PC-3 (cell line): ENCODE data around the gene ZNF816. TPM values are rescaled to one million over a fixed set of nuclear protein-coding genes. Genes with fewer than 3 reads are reported as not detected.
A peak's percentile ranks its signal among the peaks of the same experiment; 100 is the strongest.

Source experiments
- ATAC-seq: fragments of 200-7000 bp; cut with Tn5 transposase; 2 replicates; pipeline ENCODE4 v1.9.1; 2020; ENCODE audit warnings: mild to moderate bottlenecking, moderate library complexity
- BruUV-seq: library from RNA; stranded (reverse); fragments of 400-500 nt; replicated peaks from 2 replicates; lab custom pipeline; 2021; lab: Mats Ljungman, UMichigan
- CTCF ChIA-PET: fragments of 300-600 bp; sonication (Branson Sonifier 250); formaldehyde crosslinking; loops from one replicate; lab custom pipeline; 2022; ENCODE audit warnings: antibody characterized with exemption; lab: Charles Lee
- POLR2A ChIA-PET: fragments of 300-600 bp; sonication (Branson Sonifier 250); formaldehyde crosslinking; loops from one replicate; lab custom pipeline; 2022; ENCODE audit warnings: antibody characterized with exemption; ENCODE audit not compliant: unreplicated experiment; lab: Charles Lee
- DNase-seq: peaks from one replicate; pipeline ENCODE4 v3.0.0-alpha.2; 2015
- H2AFZ ChIP-seq: fragments of 300-600 bp; sonication (generic); 2 replicates; pipeline ENCODE4 v1.6.0; 2016; ENCODE audit warnings: antibody characterized with exemption, low read length
- H3F3A ChIP-seq: fragments of 300-600 bp; sonication (generic); one replicate; pipeline ENCODE4 v1.6.0; 2017; ENCODE audit warnings: antibody characterized with exemption, low read length, control low read depth, mild to moderate bottlenecking; ENCODE audit not compliant: unreplicated experiment
- H3K27ac ChIP-seq: fragments of 300-600 bp; sonication (generic); 2 replicates; pipeline ENCODE4 v1.5.1; 2016; ENCODE audit warnings: mild to moderate bottlenecking, low read length
- H3K27me3 ChIP-seq: fragments of 300-600 bp; sonication (generic); 2 replicates; pipeline ENCODE4 v1.6.1; 2016; ENCODE audit warnings: low read length, mixed read lengths
- H3K36me3 ChIP-seq: fragments of 300-600 bp; sonication (generic); 2 replicates; pipeline ENCODE4 v1.6.1; 2016; ENCODE audit warnings: low read depth, mixed run types, low read length, mixed read lengths
- H3K4me1 ChIP-seq: fragments of 300-600 bp; sonication (generic); 2 replicates; pipeline ENCODE4 v1.5.1; 2016; ENCODE audit warnings: low read length; ENCODE audit not compliant: insufficient read depth
- H3K4me2 ChIP-seq: fragments of 300-600 bp; sonication (generic); 2 replicates; pipeline ENCODE4 v1.6.0; 2016; ENCODE audit warnings: low read length
- H3K4me3 ChIP-seq: fragments of 300-600 bp; sonication (generic); 2 replicates; pipeline ENCODE4 v1.5.1; 2016; ENCODE audit warnings: mild to moderate bottlenecking, low read length, mixed read lengths
- H3K79me2 ChIP-seq: fragments of 300-600 bp; sonication (generic); 2 replicates; pipeline ENCODE4 v1.6.1; 2017; ENCODE audit warnings: low read length, mixed read lengths
- H3K9ac ChIP-seq: fragments of 300-600 bp; sonication (generic); 2 replicates; pipeline ENCODE4 v1.6.0; 2016; ENCODE audit warnings: mild to moderate bottlenecking, low read length
- H3K9me2 ChIP-seq: fragments of 300-600 bp; sonication (generic); replicated peaks from 2 replicates; pipeline ENCODE4 v1.6.1; 2016; ENCODE audit warnings: mixed run types, low read length, mixed read lengths
- H3K9me3 ChIP-seq: fragments of 300-600 bp; sonication (generic); 2 replicates; pipeline ENCODE4 v1.6.1; 2016; ENCODE audit warnings: low read length, mixed read lengths
- H4K20me1 ChIP-seq: fragments of 300-600 bp; sonication (generic); 2 replicates; pipeline ENCODE4 v1.6.1; 2016; ENCODE audit warnings: low read length, mixed read lengths
- CTCF ChIP-seq: fragments of 300-600 bp; sonication (generic); conservative IDR thresholded peaks from 2 replicates; pipeline ENCODE4 v1.5.1; 2017; ENCODE audit warnings: antibody characterized with exemption, low read depth, mild to moderate bottlenecking, low read length
- EZH2 ChIP-seq: fragments of 300-600 bp; sonication (generic); IDR thresholded peaks from one replicate; pipeline ENCODE4 v1.6.1; 2017; ENCODE audit warnings: antibody characterized with exemption, mild to moderate bottlenecking, low read length; ENCODE audit not compliant: unreplicated experiment
- EZH2phosphoT487 ChIP-seq: fragments of 300-600 bp; sonication (generic); IDR thresholded peaks from 2 replicates; pipeline ENCODE4 v1.6.1; 2018; ENCODE audit warnings: mild to moderate bottlenecking, antibody characterized with exemption, low read length, borderline replicate concordance
- intact Hi-C: fragments of 100-400 bp; cut with micrococcal nuclease; formaldehyde crosslinking; loops from 2 replicates; pipeline ENCODE4 v1.9.0; 2023
- total RNA-seq: library from RNA; depleted of rRNA; stranded (reverse); fragments of >200 nt; gene quantifications from 2 replicates; pipeline ENCODE4 v1.2.3, GENCODE V29; 2014

The ZNF816 gene
- total RNA-seq, 1 experiment from 2014 or later: 10.2 TPM

DNA sequence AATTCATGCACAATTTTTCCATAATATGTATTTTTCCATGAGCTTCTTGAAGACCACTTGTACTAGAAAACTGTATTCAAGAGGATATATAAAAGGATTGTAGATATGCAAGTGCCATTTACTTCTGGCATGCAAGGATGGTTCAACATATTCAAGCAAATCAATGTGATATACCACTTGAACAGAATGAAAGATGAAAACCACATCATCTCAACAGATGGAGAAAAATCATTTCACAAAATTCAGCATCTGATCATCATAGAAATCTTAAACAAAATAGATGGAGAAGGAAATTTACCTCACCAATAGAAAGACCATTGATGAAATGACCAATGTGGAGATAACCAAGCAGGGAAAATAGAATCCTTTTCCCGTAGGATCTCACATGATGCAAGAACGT, 5.1 kb upstream of the ZNF816 start:
- Histone ChIP-seq H3K79me2 (no peaks in the 10 kb centered on the region), H3K27me3 (no peaks in the 10 kb centered on the region), H3K4me1 (no peaks in the 10 kb centered on the region), H3K36me3 (peaks cover 21% of the 10 kb centered on the region), H4K20me1 (no peaks in the 10 kb centered on the region), H2AFZ (no peak overlapping the region), H3K27ac (no peak overlapping the region), H3K9ac (no peak overlapping the region), H3K4me3 (no peak overlapping the region), H3K9me2 (no peaks in the 10 kb centered on the region), H3K9me3 (peaks cover 18% of the 10 kb centered on the region), H3K4me2 (no peak overlapping the region), H3F3A (no peaks in the 10 kb centered on the region)
- POLR2A ChIA-PET: no interaction called here
- no peak for TF ChIP-seq EZH2phosphoT487
- TF ChIP-seq EZH2: no peak
- no peak for TF ChIP-seq CTCF
- no peak for ATAC-seq
- BruUV-seq: no TSS peak
- CTCF ChIA-PET: no interaction called here
- DNase-seq: no peak
- intact Hi-C loops: no loop called here

DNA sequence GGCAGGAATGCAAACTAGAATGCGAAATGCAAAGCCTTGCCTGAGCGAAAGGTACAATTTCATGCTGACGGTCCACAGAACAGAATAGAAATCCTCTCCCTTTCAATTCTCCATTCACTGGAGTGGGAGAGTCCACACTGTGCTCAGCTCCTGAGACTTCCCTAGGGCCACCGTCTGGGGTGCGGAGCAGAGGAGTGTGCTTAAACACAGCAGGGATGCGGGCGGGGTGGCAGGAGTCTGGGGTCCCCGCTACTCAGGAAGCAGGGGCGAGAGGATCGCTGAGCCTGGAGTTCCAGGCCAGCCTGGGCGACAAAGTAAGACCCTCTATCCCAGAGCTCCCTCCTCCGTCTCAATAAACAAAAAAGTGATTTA, 552 bp upstream of the ZNF816 start:
- H3K79me2 ChIP-seq: peaks cover 33% of the 10 kb centered on the region
- intact Hi-C loops: no loop called here
- H3K27me3 ChIP-seq: no peaks in the 10 kb centered on the region
- H3K9ac ChIP-seq: peak overlapping the region; percentile 45
- peak overlapping the region; percentile 90 for H2AFZ ChIP-seq
- H4K20me1 ChIP-seq: no peaks in the 10 kb centered on the region
- peak overlapping the region; percentile 4; the same call in 1 of the 2 replicates for H3K27ac ChIP-seq
- H3K4me1 ChIP-seq: peaks cover 21% of the 10 kb centered on the region
- peak overlapping the region; percentile 92 for H3K4me2 ChIP-seq
- peak; percentile 56 for ATAC-seq
- CTCF ChIA-PET: interaction anchor here (1.0 kb wide), 1 partner anchor 31 kb away, joined by 4 read pairs; no protein-coding TSS in a partner anchor
- no peak for DNase-seq
- peaks cover 16% of the 10 kb centered on the region for H3K36me3 ChIP-seq
- TSS peak; percentile 79 for BruUV-seq
- H3K9me3 ChIP-seq: peaks cover 6% of the 10 kb centered on the region; the same call in 1 of the 2 replicates
- TF ChIP-seq EZH2phosphoT487 (no peak), EZH2 (no peak), CTCF (no peak)
- no peaks in the 10 kb centered on the region for H3K9me2 ChIP-seq
- POLR2A ChIA-PET: interaction anchor here (0.5 to 0.7 kb wide), 3 partner anchors 16 to 623 kb away, joined by 3 to 5 read pairs (median 3); no protein-coding TSS in a partner anchor
- H3F3A ChIP-seq: no peaks in the 10 kb centered on the region
- peak overlapping the region; percentile 82 for H3K4me3 ChIP-seq

DNA sequence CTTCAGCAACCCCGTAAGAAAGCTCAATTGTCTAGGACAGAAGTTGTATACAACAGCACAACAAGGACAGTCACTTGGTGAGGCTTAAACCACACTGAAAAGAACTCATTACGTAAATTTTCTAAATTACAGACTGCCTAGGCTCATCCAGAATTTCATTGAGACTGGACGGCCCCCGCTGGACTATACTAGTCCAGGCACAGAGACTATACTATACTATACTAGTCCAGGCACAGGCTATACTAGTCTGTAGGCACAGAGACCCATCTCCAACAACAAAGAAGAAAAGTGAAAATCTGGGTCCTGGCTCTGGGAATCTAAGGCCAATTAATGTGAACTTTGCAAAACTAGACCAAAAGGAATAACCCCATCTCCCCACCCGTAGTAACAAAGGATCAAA, 700 bp downstream of the ZNF816 start:
- peak overlapping the region; percentile 75 for H3K9ac ChIP-seq
- no peaks in the 10 kb centered on the region for H3K27me3 ChIP-seq

More for the DNA sequence above, 700 bp downstream of the ZNF816 start:
- Histone ChIP-seq H3K4me2 (peak overlapping the region; percentile 92), H3K9me2 (no peaks in the 10 kb centered on the region), H3K79me2 (peaks cover 33% of the 10 kb centered on the region), H3K9me3 (0 out of 2 replicates have a peak, but pooled peaks cover 10% of the 10 kb centered on the region), H3K4me1 (peaks cover 21% of the 10 kb centered on the region), H4K20me1 (no peaks in the 10 kb centered on the region), H3K27ac (peak overlapping the region; percentile 40), H3K4me3 (peak overlapping the region; percentile 82), H3F3A (no peaks in the 10 kb centered on the region), H2AFZ (peak overlapping the region; percentile 81), H3K36me3 (peaks cover 25% of the 10 kb centered on the region)
- DNase-seq (peak; percentile 7), ATAC-seq (peak; percentile 7)
- ChIA-PET CTCF (no interaction called here), POLR2A (interaction anchor here (0.5 to 0.6 kb wide), 2 partner anchors 63 to 104 kb away, joined by 4 read pairs; no protein-coding TSS in a partner anchor)
- BruUV-seq: no TSS peak
- intact Hi-C loops: loop anchor here (1.0 kb wide), 2 partner anchors 17 to 31 kb away; no protein-coding TSS in a partner anchor
- TF ChIP-seq EZH2phosphoT487: no peak
- no peak for TF ChIP-seq CTCF
- no peak for TF ChIP-seq EZH2
